Upper lobe of left lung (tissue), 4 donors: ENCODE data around the gene POLN.

Experiments
- POLR2A ChIP-seq, 4 donors: fragments of 450-650 bp; IDR thresholded peaks; one replicate each; pipeline ENCODE4 v1.5.1; 2016 to 2017; ENCODE audit warnings: antibody characterized with exemption in 4 of 4, mild to moderate bottlenecking in 2 of 4
- POLR2AphosphoS5 ChIP-seq, 2 donors: sonication (generic); formaldehyde crosslinking; IDR thresholded peaks; one replicate each; pipeline ENCODE4 v1.5.1; 2017; ENCODE audit warnings: antibody characterized with exemption in 2 of 2
- TF ChIP-seq, protein P1 (sequence below), 6 experiments: fragments of 450-650 bp in 4 of 6; fragments of 200-600 bp in 2 of 6; sonication (generic) in 2 of 6; IDR thresholded peaks; one replicate each; pipeline ENCODE4 v1.5.1; 2016 to 2019; ENCODE audit warnings: antibody characterized with exemption in 6 of 6

DNA sequence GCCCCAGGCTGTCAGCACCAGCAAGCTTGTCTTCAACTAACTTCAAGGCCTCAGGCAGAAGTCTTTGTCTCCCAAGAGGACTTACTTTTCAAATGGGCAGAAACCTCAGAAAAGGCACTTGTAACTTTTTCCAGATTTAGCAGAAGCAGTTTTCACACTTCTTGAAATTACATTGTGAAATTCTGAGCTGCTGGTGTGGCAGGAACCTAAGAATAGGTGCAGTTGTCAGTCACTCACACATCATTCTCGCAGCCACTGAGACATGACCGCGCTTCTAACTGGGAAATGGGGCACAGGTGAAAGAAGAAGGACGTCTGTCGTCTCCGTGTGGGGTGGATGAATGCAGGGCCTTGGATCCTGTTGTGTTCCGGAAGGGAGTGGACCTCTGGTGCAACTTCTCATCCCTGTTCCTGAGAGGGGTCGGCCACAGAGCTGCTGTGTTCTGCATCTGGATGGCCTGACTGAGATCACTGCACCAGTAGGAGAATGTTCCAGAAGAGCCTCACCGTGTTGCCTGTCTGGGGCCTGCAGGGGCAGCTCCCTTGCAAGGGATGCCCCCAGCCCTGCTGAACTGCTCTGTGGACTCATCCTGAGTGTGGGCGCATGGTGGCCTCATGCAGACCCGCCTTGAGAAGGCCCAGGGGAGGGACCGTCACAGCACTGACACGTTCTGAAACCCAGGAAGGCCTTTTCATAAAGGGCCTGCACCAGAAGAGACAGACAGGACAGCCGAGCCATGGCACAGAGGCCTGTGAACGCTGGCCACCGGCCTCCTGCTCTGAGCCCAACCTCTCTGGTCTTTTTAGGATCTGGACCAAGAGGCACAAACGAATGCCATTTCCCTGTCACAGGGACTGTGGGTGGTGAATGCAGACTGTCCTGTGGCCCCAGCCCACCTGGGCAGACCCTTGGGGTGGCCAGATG is 164.1 kb downstream of the POLN start:
- TF ChIP-seq POLR2A (IDR thresholded peaks at IDR 0.05): no peak
- TF ChIP-seq, protein P1, sequence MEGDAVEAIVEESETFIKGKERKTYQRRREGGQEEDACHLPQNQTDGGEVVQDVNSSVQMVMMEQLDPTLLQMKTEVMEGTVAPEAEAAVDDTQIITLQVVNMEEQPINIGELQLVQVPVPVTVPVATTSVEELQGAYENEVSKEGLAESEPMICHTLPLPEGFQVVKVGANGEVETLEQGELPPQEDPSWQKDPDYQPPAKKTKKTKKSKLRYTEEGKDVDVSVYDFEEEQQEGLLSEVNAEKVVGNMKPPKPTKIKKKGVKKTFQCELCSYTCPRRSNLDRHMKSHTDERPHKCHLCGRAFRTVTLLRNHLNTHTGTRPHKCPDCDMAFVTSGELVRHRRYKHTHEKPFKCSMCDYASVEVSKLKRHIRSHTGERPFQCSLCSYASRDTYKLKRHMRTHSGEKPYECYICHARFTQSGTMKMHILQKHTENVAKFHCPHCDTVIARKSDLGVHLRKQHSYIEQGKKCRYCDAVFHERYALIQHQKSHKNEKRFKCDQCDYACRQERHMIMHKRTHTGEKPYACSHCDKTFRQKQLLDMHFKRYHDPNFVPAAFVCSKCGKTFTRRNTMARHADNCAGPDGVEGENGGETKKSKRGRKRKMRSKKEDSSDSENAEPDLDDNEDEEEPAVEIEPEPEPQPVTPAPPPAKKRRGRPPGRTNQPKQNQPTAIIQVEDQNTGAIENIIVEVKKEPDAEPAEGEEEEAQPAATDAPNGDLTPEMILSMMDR (IDR thresholded peaks at IDR 0.05): no peak
- TF ChIP-seq POLR2AphosphoS5 (IDR thresholded peaks at IDR 0.05): no peak
